NK-92 treated with Interleukin-12 subunit alpha and Interleukin-12 subunit beta, amount 100 ng/mL, for 24 hours (cell line): ENCODE measurements around the gene OSBPL10.
"Not testable (repeated sequence)": the region's sequence is repeated elsewhere in the genome, so short reads cannot be mapped to it uniquely, and the experiment has no call there.

Experiments
- DNase-seq: peaks from one replicate; lab custom pipeline; 2025; lab: John Stamatoyannopoulos, UW

The OSBPL10 gene

GRCh38 chr3:31981206-31982181 lies at the start of gene OSBPL10, which contains the start of gene ZNF860:
TSS of gene OSBPL10 (minus strand) at chr3:31981262. CDS start at chr3:31981179, 83 bp downstream.
TSS of gene ZNF860 (plus strand) at chr3:31981750. CDS start at chr3:31989080, 7,330 bp downstream.
- no peak for DNase-seq

DNA sequence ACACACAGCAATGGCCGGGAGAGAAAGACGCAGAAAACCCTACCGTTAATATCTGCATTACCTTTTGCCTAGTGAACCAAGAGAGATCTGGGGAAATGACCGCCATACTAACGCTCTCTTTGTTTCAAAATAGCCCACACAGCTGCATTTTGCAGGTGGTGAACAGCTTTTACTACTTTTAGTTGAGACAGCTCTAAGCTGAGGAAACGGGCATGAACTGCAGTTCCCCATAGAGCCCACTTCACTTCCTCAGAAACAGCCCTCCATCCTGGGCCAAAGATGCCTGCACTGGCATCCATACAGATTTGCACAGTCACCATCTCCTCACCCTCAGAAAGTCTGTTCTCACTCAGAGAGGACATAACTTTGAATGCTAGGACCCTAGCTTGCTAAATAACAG lies 45.5 kb upstream of the OSBPL10 start:
- DNase-seq: no peak

DNA sequence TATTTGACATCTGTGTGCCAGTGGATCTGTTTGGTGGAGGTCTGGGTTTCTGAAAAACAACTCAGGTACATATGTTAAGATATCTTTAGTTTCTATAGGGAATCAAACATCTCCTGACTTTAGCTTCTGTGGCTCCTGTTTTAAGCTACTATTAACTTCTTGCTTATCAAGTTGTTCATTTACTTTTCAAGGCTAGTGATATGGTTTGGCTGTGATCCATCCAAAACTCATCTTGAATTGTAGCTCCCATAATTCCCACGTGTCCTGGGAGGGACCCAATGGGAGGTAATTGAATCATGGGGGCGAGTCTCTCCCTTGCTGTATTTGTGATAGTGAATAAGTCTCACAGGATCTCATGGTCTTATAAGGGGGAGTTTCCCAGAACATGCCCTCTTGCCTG lies 41.9 kb upstream of the OSBPL10 start:
- DNase-seq: no peak

DNA sequence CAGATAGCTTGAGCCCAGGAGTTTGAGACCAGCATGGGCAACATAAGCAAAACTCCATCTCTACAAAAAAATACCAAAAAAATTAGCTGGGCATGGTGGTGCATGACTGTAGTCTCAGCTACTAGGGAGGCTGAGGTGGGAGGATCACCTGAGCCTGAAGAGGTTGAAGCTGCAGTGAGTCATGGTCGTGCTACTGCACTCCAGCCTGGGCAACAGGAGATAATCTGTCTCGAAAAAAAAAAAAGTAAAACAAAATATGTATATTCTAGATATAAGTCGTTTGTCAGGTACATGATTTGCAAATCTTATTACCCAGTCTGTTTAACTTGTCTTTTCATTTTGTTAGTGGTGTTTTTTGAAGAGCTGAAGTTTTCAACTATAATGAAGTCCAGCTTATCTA lies 40.7 kb upstream of the OSBPL10 start:
- no peak for DNase-seq

- no peak for DNase-seq
Observed at GRCh38 chr3:32021155-32021554, 40.1 kb upstream of the OSBPL10 start.

- DNase-seq: no peak
Observed at GRCh38 chr3:32018757-32019564, 37.9 kb upstream of the OSBPL10 start.

GRCh38 chr3:32017286-32017685 lies 36.2 kb upstream of the OSBPL10 start:
- no peak for DNase-seq

DNA sequence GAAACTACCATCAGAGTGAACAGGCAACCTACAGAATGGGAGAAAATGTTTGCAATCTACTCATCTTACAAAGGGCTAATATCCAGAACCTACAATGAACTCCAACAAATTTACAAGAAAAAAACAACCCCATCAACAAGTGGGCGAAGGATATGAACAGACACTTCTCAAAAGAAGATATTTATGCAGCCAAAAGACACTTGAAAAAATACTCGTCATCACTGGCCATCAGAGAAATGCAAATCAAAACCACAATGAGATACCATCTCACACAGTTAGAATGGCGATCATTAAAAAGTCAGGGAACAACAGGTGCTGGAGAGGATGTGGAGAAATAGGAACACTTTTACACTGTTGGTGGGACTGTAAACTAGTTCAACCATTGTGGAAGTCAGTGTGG lies 34.6 kb upstream of the OSBPL10 start:
- not testable (repeated sequence) for DNase-seq

DNA sequence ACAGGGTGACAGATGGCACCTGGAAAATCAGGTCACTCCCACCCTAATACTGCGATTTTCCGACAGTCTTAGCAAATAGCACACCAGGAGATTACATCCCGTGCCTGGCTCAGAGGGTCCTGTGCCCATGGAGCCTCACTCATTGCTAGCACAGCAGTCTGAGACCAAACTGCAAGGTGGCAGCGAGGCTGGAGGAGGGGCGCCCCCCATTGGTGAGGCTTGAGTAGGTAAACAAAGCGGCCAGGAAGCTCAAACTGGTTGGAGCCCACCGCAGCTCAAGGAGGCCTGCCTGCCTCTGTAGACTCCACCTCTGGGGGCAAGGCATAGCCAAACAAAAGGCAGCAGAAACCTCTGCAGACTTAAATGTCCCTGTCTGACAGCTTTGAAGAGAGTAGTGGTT lies 29.6 kb upstream of the OSBPL10 start:
- DNase-seq: not testable (repeated sequence)

GRCh38 chr3:32009957-32010356 lies 28.9 kb upstream of the OSBPL10 start:
- DNase-seq: no peak

- DNase-seq: no peak
Observed at GRCh38 chr3:32009101-32009500, 28.0 kb upstream of the OSBPL10 start.

DNA sequence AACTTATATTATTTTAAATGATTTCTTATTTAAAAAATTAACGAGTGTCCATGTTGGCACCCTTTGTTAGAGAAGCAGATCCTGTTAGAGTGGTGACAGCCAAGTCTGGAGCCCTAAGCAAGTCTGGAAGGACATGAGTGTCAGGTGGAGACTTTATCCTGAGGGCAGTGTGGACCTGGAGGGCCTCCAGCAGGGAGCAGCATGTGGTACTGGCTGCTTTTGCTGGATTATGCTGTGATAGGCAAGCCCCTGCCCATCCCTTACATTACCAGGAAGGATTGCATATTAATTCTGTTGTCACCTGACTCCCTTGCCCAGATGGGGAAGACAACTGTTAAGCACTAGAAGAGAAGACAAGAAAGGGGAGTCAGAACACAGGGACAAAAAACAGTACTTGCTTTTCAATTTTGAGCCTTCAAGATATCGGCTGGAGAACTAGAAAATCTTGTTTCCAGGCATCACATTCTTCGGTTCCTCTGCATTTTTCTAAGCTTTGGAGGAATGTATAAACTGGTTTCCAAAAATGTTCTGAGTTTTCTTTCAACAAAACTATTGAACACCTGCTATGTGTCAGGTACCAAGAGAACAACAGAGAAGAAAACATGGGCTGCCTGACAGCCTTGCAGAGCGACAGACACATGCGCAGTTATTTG lies 23.2 kb upstream of the OSBPL10 start:
- no peak for DNase-seq

DNA sequence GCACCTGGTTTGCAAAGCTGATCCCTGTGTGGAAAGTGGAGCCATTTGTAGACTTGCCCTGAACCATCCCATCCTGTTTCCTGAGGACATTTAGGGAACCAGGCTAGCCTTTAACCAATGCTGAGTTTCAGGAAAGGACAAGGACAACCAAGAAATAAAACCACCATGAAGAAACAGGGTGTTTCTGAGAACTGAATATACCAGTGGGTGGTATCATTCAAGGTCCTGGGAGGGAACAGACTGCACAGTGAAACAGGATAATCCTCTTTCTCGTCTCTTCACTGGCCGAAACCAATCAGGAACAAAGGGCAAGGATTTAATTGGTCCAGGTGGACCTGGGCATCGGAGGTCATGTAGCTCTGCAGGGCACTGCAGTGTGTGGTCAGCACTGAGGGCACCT lies 22.3 kb upstream of the OSBPL10 start:
- DNase-seq: no peak

GRCh38 chr3:32002561-32003368 lies 21.7 kb upstream of the OSBPL10 start:
- DNase-seq: no peak

GRCh38 chr3:32000877-32001276 lies 19.8 kb upstream of the OSBPL10 start:
- DNase-seq: no peak

DNA sequence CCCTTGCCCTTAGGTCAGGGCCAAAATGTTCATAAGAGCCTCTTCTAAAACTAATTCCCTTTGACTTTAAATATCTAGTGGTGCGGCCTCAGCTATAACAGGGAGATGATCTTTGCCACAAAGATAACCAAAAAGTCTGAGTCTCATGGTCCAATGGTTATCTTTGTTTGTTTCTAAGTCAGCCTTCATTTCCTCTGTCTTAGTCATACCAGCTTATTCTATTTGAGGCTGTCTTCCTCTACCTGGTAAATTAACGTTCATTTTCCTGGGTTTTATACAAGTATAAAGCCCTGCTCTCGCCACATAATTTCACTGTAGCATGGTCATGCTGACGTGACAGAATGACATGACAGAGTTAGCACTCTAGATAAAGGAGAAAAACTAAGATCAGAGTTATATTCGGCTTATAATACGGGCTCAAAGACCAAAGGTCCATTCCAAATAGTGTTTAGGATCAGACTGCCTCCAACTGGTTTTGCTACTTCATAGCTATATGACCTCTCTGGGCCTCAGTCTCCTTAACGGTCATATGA lies 18.9 kb upstream of the OSBPL10 start:
- no peak for DNase-seq

GRCh38 chr3:31997500-31997899 lies 16.4 kb upstream of the OSBPL10 start:
- no peak for DNase-seq

- DNase-seq: no peak
Observed at GRCh38 chr3:31996195-31996594, 15.1 kb upstream of the OSBPL10 start.

DNA sequence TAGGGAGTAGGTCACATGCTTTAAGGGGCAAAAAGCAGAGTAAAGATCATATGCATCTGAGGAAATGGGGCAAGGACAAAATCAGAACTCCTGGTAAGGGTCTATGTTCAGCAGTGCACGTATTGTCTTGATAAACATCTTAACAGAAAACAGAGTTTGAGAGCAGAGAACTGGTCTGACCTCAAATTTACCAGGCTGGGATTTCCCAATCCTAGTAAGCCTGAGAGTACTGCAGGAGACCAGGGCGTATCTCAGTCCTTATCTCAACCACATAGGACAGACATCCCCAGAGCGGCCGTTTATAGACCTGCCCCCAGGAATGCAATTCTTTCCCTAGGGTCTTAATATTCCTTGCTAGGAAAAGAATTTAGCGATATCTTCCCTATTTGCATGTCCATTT lies 14.0 kb upstream of the OSBPL10 start:
- not testable (repeated sequence) for DNase-seq

GRCh38 chr3:31993843-31994242 lies 12.8 kb upstream of the OSBPL10 start:
- DNase-seq: no peak

DNA sequence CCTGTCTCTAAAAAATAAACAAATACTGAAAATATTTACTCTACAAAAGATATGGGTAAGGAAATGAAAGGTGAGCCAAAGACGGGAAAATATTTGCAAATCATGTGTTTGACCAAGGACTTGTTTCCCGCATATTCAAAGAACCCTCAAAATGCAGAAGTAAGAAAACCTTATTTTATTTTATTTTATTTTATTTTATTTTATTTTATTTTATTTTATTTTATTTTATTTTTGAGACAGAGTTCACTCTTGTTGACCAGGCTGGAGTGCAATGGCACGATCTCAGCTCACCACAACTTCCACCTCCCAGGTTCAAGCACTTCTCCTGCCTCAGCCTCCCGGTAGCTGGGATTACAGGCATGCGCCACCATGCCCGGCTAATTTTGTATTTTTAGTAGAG lies 11.9 kb upstream of the OSBPL10 start:
- not testable (repeated sequence) for DNase-seq
